Glomerular visceral epithelial cell (primary cell): ENCODE data around the gene NEDD9.

Experiments used
- DNase-seq: peaks from one replicate; pipeline ENCODE4 v3.0.0-alpha.2; 2016; ENCODE audit errors: extremely low spot score

NEDD9 gene

GRCh38 chr6:11232193-11232769 is at the start of gene NEDD9:
Gene NEDD9 (minus strand): TSS chr6:11232668. CDS start chr6:11232515, 153 bp downstream.
- DNase-seq = peak; percentile 98

GRCh38 chr6:11282245-11282644 is 49.8 kb upstream of the NEDD9 start:
- DNase-seq = no peak

- no peak for DNase-seq
Observed at GRCh38 chr6:11280394-11280793, 47.9 kb upstream of the NEDD9 start.

- DNase-seq = no peak
Observed at GRCh38 chr6:11279284-11279689, 46.8 kb upstream of the NEDD9 start.

- DNase-seq = no peak
Observed at GRCh38 chr6:11278207-11278559, 45.7 kb upstream of the NEDD9 start.

GRCh38 chr6:11277275-11278206 is 45.1 kb upstream of the NEDD9 start:
- peak; percentile 93 for DNase-seq

GRCh38 chr6:11276911-11277274 is 44.4 kb upstream of the NEDD9 start:
- peak; percentile 70 for DNase-seq

- DNase-seq = no peak
Observed at GRCh38 chr6:11276228-11276627, 43.8 kb upstream of the NEDD9 start.

GRCh38 chr6:11275598-11275997 is 43.1 kb upstream of the NEDD9 start:
- peak; percentile 86 for DNase-seq

GRCh38 chr6:11273406-11274065 is 41.1 kb upstream of the NEDD9 start:
- peak; percentile 56 for DNase-seq

- DNase-seq = no peak
Observed at GRCh38 chr6:11272491-11273192, 40.2 kb upstream of the NEDD9 start.

GRCh38 chr6:11271228-11272020 is 39.0 kb upstream of the NEDD9 start:
- no peak for DNase-seq

- DNase-seq = no peak
Observed at GRCh38 chr6:11270030-11271027, 37.9 kb upstream of the NEDD9 start.

GRCh38 chr6:11268978-11269377 is 36.5 kb upstream of the NEDD9 start:
- no peak for DNase-seq

GRCh38 chr6:11266926-11267325 is 34.5 kb upstream of the NEDD9 start:
- DNase-seq = no peak

- DNase-seq = no peak
Observed at GRCh38 chr6:11265932-11266331, 33.5 kb upstream of the NEDD9 start.

- no peak for DNase-seq
Observed at GRCh38 chr6:11264100-11264499, 31.6 kb upstream of the NEDD9 start.

- peak; percentile 91 for DNase-seq
Observed at GRCh38 chr6:11263291-11263775, 30.9 kb upstream of the NEDD9 start.

GRCh38 chr6:11262242-11262641 is 29.8 kb upstream of the NEDD9 start:
- DNase-seq = no peak
